WTC11 (cell line): ENCODE data around the gene RPP14.
"Not testable (repeated sequence)": the region's sequence is repeated elsewhere in the genome, so short reads cannot be mapped to it uniquely, and the experiment has no call there.

Source experiments
- JAZF1 ChIP-seq: fragments of 250-450 bp; sonication (Bioruptor Pico); IDR thresholded peaks from 2 replicates; pipeline ENCODE4 v1.9.0; 2021; ENCODE audit warnings: moderate library complexity, mild to moderate bottlenecking, inconsistent platforms
- NFE2L1 ChIP-seq: sonication (generic); formaldehyde crosslinking; IDR thresholded peaks from 2 replicates; pipeline ENCODE4 v1.8.1; 2023; ENCODE audit warnings: missing genetic modification reagents
- SP1 ChIP-seq: sonication (generic); formaldehyde crosslinking; conservative IDR thresholded peaks from 2 replicates; pipeline ENCODE4 v1.8.1; 2022; ENCODE audit warnings: missing genetic modification reagents
- ZNF317 ChIP-seq: sonication (generic); formaldehyde crosslinking; IDR thresholded peaks from 2 replicates; pipeline ENCODE4 v1.8.1; 2023; ENCODE audit warnings: low read depth, mild to moderate bottlenecking, moderate library complexity, missing genetic modification reagents, borderline replicate concordance
- TF ChIP-seq, protein P1 (sequence below): sonication (generic); formaldehyde crosslinking; IDR thresholded peaks from 2 replicates; pipeline ENCODE4 v1.8.0; 2022; ENCODE audit warnings: mild to moderate bottlenecking, missing genetic modification reagents
- TF ChIP-seq, protein P2 (sequence below): fragments of 250-450 bp; sonication (Bioruptor Pico); IDR thresholded peaks from 2 replicates; pipeline ENCODE4 v1.9.0; 2021; ENCODE audit warnings: mild to moderate bottlenecking
- TF ChIP-seq, protein P3 (sequence below): sonication (generic); formaldehyde crosslinking; IDR thresholded peaks from 2 replicates; pipeline ENCODE4 v1.8.0; 2022; ENCODE audit warnings: mild to moderate bottlenecking, missing genetic modification reagents
- TF ChIP-seq, protein P4 (sequence below): fragments of 200-600 bp; IDR thresholded peaks from 2 replicates; pipeline ENCODE4 v1.8.0; 2022; ENCODE audit warnings: antibody characterized with exemption
- TF ChIP-seq, protein P5 (sequence below): sonication (generic); formaldehyde crosslinking; IDR thresholded peaks from 2 replicates; pipeline ENCODE4 v1.8.1; 2022; ENCODE audit warnings: missing genetic modification reagents, borderline replicate concordance
- TF ChIP-seq, protein P6 (sequence below): sonication (generic); formaldehyde crosslinking; IDR thresholded peaks from 2 replicates; pipeline ENCODE4 v1.8.1; 2023; ENCODE audit warnings: mild to moderate bottlenecking, moderate library complexity, missing genetic modification reagents

DNA sequence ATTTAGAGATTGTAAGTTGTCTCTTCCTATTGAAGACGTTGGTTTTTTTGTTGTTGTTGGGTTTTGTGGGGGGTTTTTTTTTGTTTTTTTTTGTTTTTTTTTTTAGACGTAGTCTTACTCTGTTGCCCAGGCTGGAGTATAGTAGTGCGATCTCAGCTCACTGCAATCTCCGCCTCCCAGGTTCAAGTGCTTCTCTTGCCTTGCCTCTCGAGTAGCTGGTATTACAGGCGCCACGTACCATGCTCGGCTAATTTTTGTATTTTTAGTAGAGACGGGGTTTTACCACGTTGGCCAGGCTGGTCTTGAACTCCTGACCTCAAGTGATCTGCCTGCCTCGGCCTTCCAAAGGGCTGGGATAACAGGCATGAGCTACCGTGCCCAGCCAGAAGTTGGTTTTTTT, 33.1 kb downstream of the RPP14 start:
- TF ChIP-seq NFE2L1, ZNF317, JAZF1, SP1 (CRISPR knock-in tag): not testable (repeated sequence)
- TF ChIP-seq, protein P1, sequence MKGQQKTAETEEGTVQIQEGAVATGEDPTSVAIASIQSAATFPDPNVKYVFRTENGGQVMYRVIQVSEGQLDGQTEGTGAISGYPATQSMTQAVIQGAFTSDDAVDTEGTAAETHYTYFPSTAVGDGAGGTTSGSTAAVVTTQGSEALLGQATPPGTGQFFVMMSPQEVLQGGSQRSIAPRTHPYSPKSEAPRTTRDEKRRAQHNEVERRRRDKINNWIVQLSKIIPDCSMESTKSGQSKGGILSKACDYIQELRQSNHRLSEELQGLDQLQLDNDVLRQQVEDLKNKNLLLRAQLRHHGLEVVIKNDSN, result not testable (repeated sequence)
- TF ChIP-seq, protein P2, sequence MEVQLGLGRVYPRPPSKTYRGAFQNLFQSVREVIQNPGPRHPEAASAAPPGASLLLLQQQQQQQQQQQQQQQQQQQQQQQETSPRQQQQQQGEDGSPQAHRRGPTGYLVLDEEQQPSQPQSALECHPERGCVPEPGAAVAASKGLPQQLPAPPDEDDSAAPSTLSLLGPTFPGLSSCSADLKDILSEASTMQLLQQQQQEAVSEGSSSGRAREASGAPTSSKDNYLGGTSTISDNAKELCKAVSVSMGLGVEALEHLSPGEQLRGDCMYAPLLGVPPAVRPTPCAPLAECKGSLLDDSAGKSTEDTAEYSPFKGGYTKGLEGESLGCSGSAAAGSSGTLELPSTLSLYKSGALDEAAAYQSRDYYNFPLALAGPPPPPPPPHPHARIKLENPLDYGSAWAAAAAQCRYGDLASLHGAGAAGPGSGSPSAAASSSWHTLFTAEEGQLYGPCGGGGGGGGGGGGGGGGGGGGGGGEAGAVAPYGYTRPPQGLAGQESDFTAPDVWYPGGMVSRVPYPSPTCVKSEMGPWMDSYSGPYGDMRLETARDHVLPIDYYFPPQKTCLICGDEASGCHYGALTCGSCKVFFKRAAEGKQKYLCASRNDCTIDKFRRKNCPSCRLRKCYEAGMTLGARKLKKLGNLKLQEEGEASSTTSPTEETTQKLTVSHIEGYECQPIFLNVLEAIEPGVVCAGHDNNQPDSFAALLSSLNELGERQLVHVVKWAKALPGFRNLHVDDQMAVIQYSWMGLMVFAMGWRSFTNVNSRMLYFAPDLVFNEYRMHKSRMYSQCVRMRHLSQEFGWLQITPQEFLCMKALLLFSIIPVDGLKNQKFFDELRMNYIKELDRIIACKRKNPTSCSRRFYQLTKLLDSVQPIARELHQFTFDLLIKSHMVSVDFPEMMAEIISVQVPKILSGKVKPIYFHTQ (CRISPR knock-in tag), result not testable (repeated sequence)
- TF ChIP-seq, protein P3, sequence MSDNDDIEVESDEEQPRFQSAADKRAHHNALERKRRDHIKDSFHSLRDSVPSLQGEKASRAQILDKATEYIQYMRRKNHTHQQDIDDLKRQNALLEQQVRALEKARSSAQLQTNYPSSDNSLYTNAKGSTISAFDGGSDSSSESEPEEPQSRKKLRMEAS (CRISPR knock-in tag), result not testable (repeated sequence)
- TF ChIP-seq, protein P4, sequence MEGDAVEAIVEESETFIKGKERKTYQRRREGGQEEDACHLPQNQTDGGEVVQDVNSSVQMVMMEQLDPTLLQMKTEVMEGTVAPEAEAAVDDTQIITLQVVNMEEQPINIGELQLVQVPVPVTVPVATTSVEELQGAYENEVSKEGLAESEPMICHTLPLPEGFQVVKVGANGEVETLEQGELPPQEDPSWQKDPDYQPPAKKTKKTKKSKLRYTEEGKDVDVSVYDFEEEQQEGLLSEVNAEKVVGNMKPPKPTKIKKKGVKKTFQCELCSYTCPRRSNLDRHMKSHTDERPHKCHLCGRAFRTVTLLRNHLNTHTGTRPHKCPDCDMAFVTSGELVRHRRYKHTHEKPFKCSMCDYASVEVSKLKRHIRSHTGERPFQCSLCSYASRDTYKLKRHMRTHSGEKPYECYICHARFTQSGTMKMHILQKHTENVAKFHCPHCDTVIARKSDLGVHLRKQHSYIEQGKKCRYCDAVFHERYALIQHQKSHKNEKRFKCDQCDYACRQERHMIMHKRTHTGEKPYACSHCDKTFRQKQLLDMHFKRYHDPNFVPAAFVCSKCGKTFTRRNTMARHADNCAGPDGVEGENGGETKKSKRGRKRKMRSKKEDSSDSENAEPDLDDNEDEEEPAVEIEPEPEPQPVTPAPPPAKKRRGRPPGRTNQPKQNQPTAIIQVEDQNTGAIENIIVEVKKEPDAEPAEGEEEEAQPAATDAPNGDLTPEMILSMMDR, result not testable (repeated sequence)
- TF ChIP-seq, protein P5, sequence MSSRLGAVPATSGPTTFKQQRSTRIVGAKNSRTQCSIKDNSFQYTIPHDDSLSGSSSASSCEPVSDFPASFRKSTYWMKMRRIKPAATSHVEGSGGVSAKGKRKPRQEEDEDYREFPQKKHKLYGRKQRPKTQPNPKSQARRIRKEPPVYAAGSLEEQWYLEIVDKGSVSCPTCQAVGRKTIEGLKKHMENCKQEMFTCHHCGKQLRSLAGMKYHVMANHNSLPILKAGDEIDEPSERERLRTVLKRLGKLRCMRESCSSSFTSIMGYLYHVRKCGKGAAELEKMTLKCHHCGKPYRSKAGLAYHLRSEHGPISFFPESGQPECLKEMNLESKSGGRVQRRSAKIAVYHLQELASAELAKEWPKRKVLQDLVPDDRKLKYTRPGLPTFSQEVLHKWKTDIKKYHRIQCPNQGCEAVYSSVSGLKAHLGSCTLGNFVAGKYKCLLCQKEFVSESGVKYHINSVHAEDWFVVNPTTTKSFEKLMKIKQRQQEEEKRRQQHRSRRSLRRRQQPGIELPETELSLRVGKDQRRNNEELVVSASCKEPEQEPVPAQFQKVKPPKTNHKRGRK, result not testable (repeated sequence)
- TF ChIP-seq, protein P6, sequence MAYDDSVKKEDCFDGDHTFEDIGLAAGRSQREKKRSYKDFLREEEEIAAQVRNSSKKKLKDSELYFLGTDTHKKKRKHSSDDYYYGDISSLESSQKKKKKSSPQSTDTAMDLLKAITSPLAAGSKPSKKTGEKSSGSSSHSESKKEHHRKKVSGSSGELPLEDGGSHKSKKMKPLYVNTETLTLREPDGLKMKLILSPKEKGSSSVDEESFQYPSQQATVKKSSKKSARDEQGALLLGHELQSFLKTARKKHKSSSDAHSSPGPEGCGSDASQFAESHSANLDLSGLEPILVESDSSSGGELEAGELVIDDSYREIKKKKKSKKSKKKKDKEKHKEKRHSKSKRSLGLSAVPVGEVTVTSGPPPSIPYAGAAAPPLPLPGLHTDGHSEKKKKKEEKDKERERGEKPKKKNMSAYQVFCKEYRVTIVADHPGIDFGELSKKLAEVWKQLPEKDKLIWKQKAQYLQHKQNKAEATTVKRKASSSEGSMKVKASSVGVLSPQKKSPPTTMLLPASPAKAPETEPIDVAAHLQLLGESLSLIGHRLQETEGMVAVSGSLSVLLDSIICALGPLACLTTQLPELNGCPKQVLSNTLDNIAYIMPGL (CRISPR knock-in tag), result not testable (repeated sequence)
